Retinal pigment epithelial cell (primary cell): ENCODE data around the gene VWA8.

Source experiments
- DNase-seq: peaks from one replicate; pipeline ENCODE4 v3.0.0-alpha.2; 2010; ENCODE audit warnings: low read depth
- H3K4me3 ChIP-seq: 2 replicates; pipeline ENCODE4 v1.5.1; 2011; ENCODE audit warnings: mild to moderate bottlenecking, low read length, control low read depth, moderate library complexity
- CTCF ChIP-seq: conservative IDR thresholded peaks from 2 replicates; pipeline ENCODE4 v1.5.1; 2011; ENCODE audit warnings: low read depth, low read length, control low read depth, inconsistent platforms

VWA8 gene

GRCh38 chr13:41995946-41996345, 35.0 kb upstream of the VWA8 start:
- TF ChIP-seq CTCF: no peak
- DNase-seq: no peak
- H3K4me3 ChIP-seq: no peak overlapping the region

- H3K4me3 ChIP-seq: no peak overlapping the region
- no peak for TF ChIP-seq CTCF
- DNase-seq: no peak
These were observed 34.4 kb upstream of the VWA8 start for GRCh38 chr13:41995336-41995735.

DNA sequence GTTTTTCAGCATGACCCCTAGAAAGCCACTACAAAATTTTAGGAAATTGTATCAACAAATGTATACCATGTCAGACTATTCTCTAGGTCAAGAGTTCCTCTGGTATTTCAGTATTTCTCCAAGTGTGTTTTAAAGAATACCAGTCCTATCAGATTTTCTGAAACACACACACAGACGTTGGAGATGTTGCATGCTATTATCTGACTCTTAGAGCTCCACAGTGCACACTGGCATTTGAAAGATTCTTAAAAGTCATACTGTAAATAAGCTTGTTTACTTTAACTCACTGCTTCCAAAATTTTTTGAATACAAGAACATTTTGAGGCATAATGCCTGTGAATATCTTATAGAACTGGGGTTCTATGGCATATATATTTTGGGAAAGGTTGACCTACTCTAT, 33.8 kb upstream of the VWA8 start:
- no peak overlapping the region for H3K4me3 ChIP-seq
- TF ChIP-seq CTCF: no peak
- DNase-seq: no peak

DNA sequence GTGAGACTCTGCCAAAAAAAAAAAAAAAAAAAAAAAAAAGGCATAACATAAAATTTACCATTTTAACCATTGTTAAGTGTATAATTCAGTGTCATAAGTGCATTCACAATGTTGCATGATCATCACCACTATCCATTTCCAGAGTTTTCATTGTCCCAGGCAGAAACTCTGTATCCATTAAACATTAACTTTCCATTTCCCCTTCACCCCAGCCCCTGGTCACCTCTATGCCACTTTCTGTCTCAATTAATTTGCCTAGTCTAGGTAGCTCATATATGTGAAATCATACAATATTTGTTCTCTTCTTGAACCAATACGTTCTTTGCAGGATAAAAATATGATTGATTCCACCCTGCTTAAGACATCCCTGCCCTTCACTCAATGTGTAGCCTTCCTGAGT, 31.0 kb upstream of the VWA8 start:
- no peak for TF ChIP-seq CTCF
- H3K4me3 ChIP-seq: no peak overlapping the region

GRCh38 chr13:41988244-41988643, 27.3 kb upstream of the VWA8 start:
- TF ChIP-seq CTCF: no peak
- no peak overlapping the region for H3K4me3 ChIP-seq
- DNase-seq: no peak

More for the DNA sequence above, 31.0 kb upstream of the VWA8 start:
- no peak for DNase-seq

GRCh38 chr13:41985788-41986508, 25.0 kb upstream of the VWA8 start:
- no peak for DNase-seq
- TF ChIP-seq CTCF: no peak
- no peak overlapping the region for H3K4me3 ChIP-seq

DNA sequence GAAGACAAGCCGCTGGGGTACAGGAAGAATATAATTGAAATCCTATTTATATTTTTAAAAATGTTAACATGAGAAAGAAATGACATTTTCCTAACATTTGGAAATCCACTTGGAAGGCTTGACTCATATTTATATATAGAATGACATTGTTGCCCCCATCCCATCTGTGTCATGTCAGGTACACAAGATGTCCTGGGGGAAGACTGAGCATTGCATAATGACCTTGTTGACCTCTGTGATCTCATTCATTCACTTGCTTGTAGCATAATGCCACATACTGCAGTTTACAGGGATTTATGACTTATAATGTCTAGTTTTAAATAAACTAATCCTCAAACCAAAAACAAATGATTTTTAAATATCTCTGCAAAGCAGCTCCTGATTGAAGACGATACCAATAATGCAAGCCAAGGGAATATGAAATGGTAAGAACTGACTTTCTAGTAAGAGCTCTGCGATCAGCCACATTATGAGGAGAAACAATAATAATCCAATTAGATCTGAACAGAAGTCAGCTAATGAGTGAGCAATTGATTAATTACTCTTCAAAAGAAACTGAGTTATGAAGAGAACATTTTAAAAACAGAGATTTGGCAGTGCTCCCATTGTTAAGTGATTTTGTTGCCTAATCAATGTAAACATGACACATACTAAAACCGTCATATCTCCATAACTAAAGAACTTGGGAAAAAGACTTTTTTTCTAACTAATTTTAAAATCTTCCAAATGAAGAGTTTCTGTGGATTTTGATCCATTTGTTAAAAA, 21.2 kb upstream of the VWA8 start:
- TF ChIP-seq CTCF: no peak
- no peak for DNase-seq

More for the DNA sequence above, 21.2 kb upstream of the VWA8 start:
- H3K4me3 ChIP-seq: no peak overlapping the region
